HCT116 (cell line): Measurements from ENCODE around the gene NKAP. TPM values are rescaled to one million over a fixed set of nuclear protein-coding genes. Genes with fewer than 3 reads are reported as not detected.

Experiments
- ATAC-seq: fragments of 200-7000 bp; cut with Tn5 transposase; 2 replicates; pipeline ENCODE4 v1.9.1; 2020; ENCODE audit warnings: mild to moderate bottlenecking, moderate library complexity
- BruUV-seq: library from RNA; stranded (reverse); fragments of 400-500 nt; replicated peaks from 2 replicates; lab custom pipeline; 2021; lab: Mats Ljungman, UMichigan
- CTCF ChIA-PET: fragments of 300-600 bp; sonication (Branson Sonifier 250); formaldehyde crosslinking; loops from one replicate; lab custom pipeline; 2021; ENCODE audit warnings: antibody characterized with exemption; lab: Charles Lee
- POLR2A ChIA-PET: fragments of 300-600, 350-600 bp; sonication (Branson Sonifier 250); formaldehyde crosslinking; loops from one replicate; lab custom pipeline; 2021; ENCODE audit warnings: antibody characterized with exemption; lab: Charles Lee
- RAD21 ChIA-PET, 2 experiments: fragments of 300-600 bp; sonication (Branson Sonifier 250); formaldehyde crosslinking; loops; one replicate each; lab custom pipeline; 2023; ENCODE audit warnings: low total read pairs in 2 of 2; ENCODE audit not compliant: uncharacterized antibody in 2 of 2, unreplicated experiment in 2 of 2, low non-redundant PET in 1 of 2; lab: Charles Lee
- DNase-seq: peaks from one replicate; pipeline ENCODE4 v3.0.0-alpha.2; 2010; ENCODE audit warnings: low read depth, low spot score
- H2AFZ ChIP-seq: fragments of 200-600 bp; shearing (Covaris generic), sonication (generic); 2 replicates; pipeline ENCODE4 v1.6.1; 2017; ENCODE audit warnings: low read depth, mixed run types, mixed read lengths, antibody characterized with exemption, low read length; ENCODE audit not compliant: poor library complexity, severe bottlenecking
- H3K27ac ChIP-seq: 2 replicates; pipeline ENCODE4 v1.5.1; 2012; ENCODE audit warnings: low read depth, low read length
- H3K27me3 ChIP-seq: fragments of 200-600 bp; sonication (generic); 2 replicates; pipeline ENCODE4 v1.6.1; 2016; ENCODE audit warnings: mixed run types, low read length, mixed read lengths; ENCODE audit not compliant: insufficient read depth
- H3K36me3 ChIP-seq, 2 experiments: fragments of 200-500 bp in 1 of 2; fragments of 200-600 bp in 1 of 2; sonication (Bioruptor generic) in 1 of 2; sonication (generic) in 1 of 2; 2 replicates each; pipeline versions ENCODE4 v1.5.1 to v1.6.1; 2014 to 2016; ENCODE audit warnings: low read length in 2 of 2, inconsistent platforms in 1 of 2, mixed read lengths in 1 of 2, mixed run types in 1 of 2; ENCODE audit not compliant: insufficient read depth in 2 of 2, control insufficient read depth in 1 of 2
- H3K4me1 ChIP-seq, 2 experiments: fragments of 200-600 bp in 1 of 2; sonication (generic) in 1 of 2; 2 replicates each; pipeline versions ENCODE4 v1.5.1 to v1.6.1; 2012 to 2017; ENCODE audit warnings: low read length in 2 of 2, inconsistent platforms in 1 of 2, mild to moderate bottlenecking in 1 of 2, mixed read lengths in 1 of 2, mixed run types in 1 of 2, moderate library complexity in 1 of 2; ENCODE audit not compliant: insufficient read depth in 2 of 2, control insufficient read depth in 1 of 2
- H3K4me2 ChIP-seq: fragments of 200-600 bp; sonication (generic); 2 replicates; pipeline ENCODE4 v1.6.1; 2017; ENCODE audit warnings: mixed run types, low read length, mixed read lengths
- H3K4me3 ChIP-seq, 2 experiments: fragments of 200-600 bp in 1 of 2; sonication (generic) in 1 of 2; replicated peaks in 1 of 2; 2 replicates each; pipeline ENCODE4 v1.5.1; 2011 to 2016; ENCODE audit warnings: low read length in 2 of 2, control low read depth in 1 of 2, low read depth in 1 of 2, mild to moderate bottlenecking in 1 of 2, mixed read lengths in 1 of 2, mixed run types in 1 of 2
- H3K79me2 ChIP-seq: fragments of 200-600 bp; sonication (generic); 2 replicates; pipeline ENCODE4 v1.6.1; 2017; ENCODE audit warnings: mild to moderate bottlenecking, mixed run types, low read length, moderate library complexity, mixed read lengths; ENCODE audit not compliant: insufficient read depth
- H3K9ac ChIP-seq: fragments of 200-600 bp; sonication (generic); 2 replicates; pipeline ENCODE4 v1.6.1; 2016; ENCODE audit warnings: low read length, mixed read lengths
- H3K9me2 ChIP-seq: fragments of 200-600 bp; sonication (generic), shearing (Covaris generic); 2 replicates; pipeline ENCODE4 v1.6.1; 2017; ENCODE audit warnings: mixed run types, mild to moderate bottlenecking, moderate library complexity; ENCODE audit not compliant: insufficient read depth
- H3K9me3 ChIP-seq, 2 experiments: fragments of 200-500 bp in 1 of 2; fragments of 200-600 bp in 1 of 2; sonication (Bioruptor generic) in 1 of 2; sonication (generic) in 1 of 2; 2 replicates each; pipeline ENCODE4 v1.6.1; 2014 to 2017; ENCODE audit warnings: low read length in 2 of 2, mixed read lengths in 2 of 2, inconsistent platforms in 1 of 2, low read depth in 1 of 2, mild to moderate bottlenecking in 1 of 2, mixed run types in 1 of 2, moderate library complexity in 1 of 2; ENCODE audit not compliant: control insufficient read depth in 1 of 2, insufficient read depth in 1 of 2
- H4K20me1 ChIP-seq: fragments of 200-600 bp; sonication (generic), shearing (Covaris generic); 2 replicates; pipeline ENCODE4 v1.6.1; 2017; ENCODE audit warnings: mixed run types, mild to moderate bottlenecking, moderate library complexity; ENCODE audit not compliant: insufficient read depth
- CEBPB ChIP-seq: IDR thresholded peaks from 2 replicates; pipeline ENCODE4 v1.6.1; 2012; ENCODE audit warnings: low read depth
- CTCF ChIP-seq, 3 experiments: fragments of 200-600 bp in 1 of 3; sonication (generic) in 1 of 3; IDR thresholded peaks in 2 of 3; conservative IDR thresholded peaks in 1 of 3; 2 replicates each; pipeline ENCODE4 v1.5.1; 2012 to 2017; ENCODE audit warnings: low read depth in 2 of 3, low read length in 2 of 3, antibody characterized with exemption in 1 of 3, borderline replicate concordance in 1 of 3, control low read depth in 1 of 3, mild to moderate bottlenecking in 1 of 3, mixed read lengths in 1 of 3, mixed run types in 1 of 3, moderate library complexity in 1 of 3; ENCODE audit not compliant: insufficient read depth in 1 of 3
- ELF1 ChIP-seq: IDR thresholded peaks from 2 replicates; pipeline ENCODE4 v1.6.1; 2012; ENCODE audit warnings: low read depth, borderline replicate concordance
- JUND ChIP-seq: IDR thresholded peaks from 2 replicates; pipeline ENCODE4 v1.6.1; 2012
- POLR2A ChIP-seq: IDR thresholded peaks from 2 replicates; pipeline ENCODE4 v1.7.0; 2011; ENCODE audit warnings: borderline replicate concordance; ENCODE audit not compliant: insufficient read depth, insufficient read length; ENCODE audit errors: extremely low read depth
- RAD21 ChIP-seq: IDR thresholded peaks from 2 replicates; pipeline ENCODE4 v1.6.1; 2012; ENCODE audit warnings: low read depth, mild to moderate bottlenecking
- SIN3A ChIP-seq: IDR thresholded peaks from 2 replicates; pipeline ENCODE4 v1.6.1; 2012; ENCODE audit warnings: low read depth
- SRF ChIP-seq: IDR thresholded peaks from 2 replicates; pipeline ENCODE4 v1.6.1; 2012; ENCODE audit warnings: low read depth
- TCF7L2 ChIP-seq: IDR thresholded peaks from 2 replicates; pipeline ENCODE4 v1.7.0; 2011; ENCODE audit warnings: borderline replicate concordance, inconsistent platforms; ENCODE audit not compliant: insufficient read depth, insufficient read length; ENCODE audit errors: extremely low read depth
- ZFX ChIP-seq: fragments of 450-650 bp; IDR thresholded peaks from 2 replicates; pipeline ENCODE4 v1.6.1; 2017
- intact Hi-C: fragments of 100-400 bp; cut with micrococcal nuclease; formaldehyde crosslinking; loops from 2 replicates; pipeline ENCODE4 v1.10.0; 2022
- total RNA-seq: library from RNA; stranded (reverse); gene quantifications from one replicate; pipeline ENCODE4 v1.2.1, GENCODE V29; 2021; ENCODE audit not compliant: unreplicated experiment
- TF ChIP-seq, protein P1 (sequence below): IDR thresholded peaks from 2 replicates; pipeline ENCODE4 v1.6.1; 2012

NKAP gene
- total RNA-seq, 1 experiment from 2014 or later, result 9.3 TPM

GRCh38 chrX:119900976-119901375 is 42.6 kb downstream of the NKAP start:
- Histone ChIP-seq H3K79me2 (no peaks in the 10 kb centered on the region), H3K27ac (no peak overlapping the region), H3K4me2 (no peak overlapping the region), H3K9ac (no peak overlapping the region), H2AFZ (no peak overlapping the region), H3K4me1 (no peaks in the 10 kb centered on the region), H3K36me3 (no peaks in the 10 kb centered on the region), H3K4me3 (no peak overlapping the region), H3K9me2 (no peaks in the 10 kb centered on the region), H3K27me3 (no peaks in the 10 kb centered on the region), H3K9me3 (no peaks in the 10 kb centered on the region), H4K20me1 (no peaks in the 10 kb centered on the region)
- BruUV-seq, result no TSS peak
- RAD21 ChIA-PET, result no interaction called here
- no peak for DNase-seq
- POLR2A ChIA-PET, result no interaction called here
- ATAC-seq, result no peak
- CTCF ChIA-PET, result no interaction called here
- TF ChIP-seq JUND, result no peak
- TF ChIP-seq RAD21, result no peak
- TF ChIP-seq SIN3A, result no peak
- TF ChIP-seq ELF1, result no peak
- no peak for TF ChIP-seq CEBPB
- TF ChIP-seq POLR2A, result no peak
- TF ChIP-seq ZFX, result no peak
- TF ChIP-seq SRF, result no peak
- TF ChIP-seq CTCF (IDR thresholded peaks at IDR 0.05 in 2 of 3, conservative IDR thresholded peaks at IDR 0.05 in 1 of 3; ENCODE audit: borderline replicate concordance in 1 of 3, insufficient read depth in 1 of 3, low read depth in 2 of 3, low read length in 2 of 3), result no peak
- intact Hi-C loops, result no loop called here

- DNase-seq (no peak), ATAC-seq (no peak)
- Histone ChIP-seq H3K9me2 (no peaks in the 10 kb centered on the region), H3K4me1 (no peaks in the 10 kb centered on the region), H3K9ac (no peak overlapping the region), H2AFZ (no peak overlapping the region), H3K27me3 (no peaks in the 10 kb centered on the region), H3K4me2 (no peak overlapping the region), H3K4me3 (no peak overlapping the region), H3K36me3 (no peaks in the 10 kb centered on the region), H4K20me1 (no peaks in the 10 kb centered on the region), H3K79me2 (no peaks in the 10 kb centered on the region), H3K9me3 (no peaks in the 10 kb centered on the region), H3K27ac (no peak overlapping the region)
- ChIA-PET CTCF (interaction anchor here (0.9 kb wide), 1 partner anchor 11 kb away, joined by 3 read pairs; no protein-coding TSS in a partner anchor), POLR2A (no interaction called here), RAD21 (no interaction called here)
- no peak for TF ChIP-seq TCF7L2
- TF ChIP-seq SRF, result no peak
- TF ChIP-seq SIN3A, result no peak
- TF ChIP-seq, protein P1, sequence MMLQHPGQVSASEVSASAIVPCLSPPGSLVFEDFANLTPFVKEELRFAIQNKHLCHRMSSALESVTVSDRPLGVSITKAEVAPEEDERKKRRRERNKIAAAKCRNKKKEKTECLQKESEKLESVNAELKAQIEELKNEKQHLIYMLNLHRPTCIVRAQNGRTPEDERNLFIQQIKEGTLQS, result no peak
- no peak for TF ChIP-seq CEBPB
- no peak for TF ChIP-seq JUND
- TF ChIP-seq CTCF (IDR thresholded peaks at IDR 0.05 in 2 of 3, conservative IDR thresholded peaks at IDR 0.05 in 1 of 3; ENCODE audit: borderline replicate concordance in 1 of 3, insufficient read depth in 1 of 3, low read depth in 2 of 3, low read length in 2 of 3), result no peak
- intact Hi-C loops, result no loop called here
- no TSS peak for BruUV-seq
Measured at GRCh38 chrX:119899125-119899524, 44.4 kb downstream of the NKAP start.
